OCI-LY7 (cell line): ENCODE data around the gene IGFALS.

Source experiments
- EZH2phosphoT487 ChIP-seq: fragments of 200-600 bp; sonication (generic); IDR thresholded peaks from 2 replicates; pipeline ENCODE4 v1.6.1; 2018; ENCODE audit warnings: low read depth, borderline replicate concordance, mild to moderate bottlenecking, mixed run types, antibody characterized with exemption, low read length, moderate library complexity, mixed read lengths
- TF ChIP-seq, protein P1 (sequence below): fragments of 200-600 bp; sonication (generic); conservative IDR thresholded peaks from 2 replicates; pipeline ENCODE4 v1.5.1; 2014; ENCODE audit warnings: mild to moderate bottlenecking, antibody characterized with exemption, low read length, moderate library complexity, mixed read lengths

DNA sequence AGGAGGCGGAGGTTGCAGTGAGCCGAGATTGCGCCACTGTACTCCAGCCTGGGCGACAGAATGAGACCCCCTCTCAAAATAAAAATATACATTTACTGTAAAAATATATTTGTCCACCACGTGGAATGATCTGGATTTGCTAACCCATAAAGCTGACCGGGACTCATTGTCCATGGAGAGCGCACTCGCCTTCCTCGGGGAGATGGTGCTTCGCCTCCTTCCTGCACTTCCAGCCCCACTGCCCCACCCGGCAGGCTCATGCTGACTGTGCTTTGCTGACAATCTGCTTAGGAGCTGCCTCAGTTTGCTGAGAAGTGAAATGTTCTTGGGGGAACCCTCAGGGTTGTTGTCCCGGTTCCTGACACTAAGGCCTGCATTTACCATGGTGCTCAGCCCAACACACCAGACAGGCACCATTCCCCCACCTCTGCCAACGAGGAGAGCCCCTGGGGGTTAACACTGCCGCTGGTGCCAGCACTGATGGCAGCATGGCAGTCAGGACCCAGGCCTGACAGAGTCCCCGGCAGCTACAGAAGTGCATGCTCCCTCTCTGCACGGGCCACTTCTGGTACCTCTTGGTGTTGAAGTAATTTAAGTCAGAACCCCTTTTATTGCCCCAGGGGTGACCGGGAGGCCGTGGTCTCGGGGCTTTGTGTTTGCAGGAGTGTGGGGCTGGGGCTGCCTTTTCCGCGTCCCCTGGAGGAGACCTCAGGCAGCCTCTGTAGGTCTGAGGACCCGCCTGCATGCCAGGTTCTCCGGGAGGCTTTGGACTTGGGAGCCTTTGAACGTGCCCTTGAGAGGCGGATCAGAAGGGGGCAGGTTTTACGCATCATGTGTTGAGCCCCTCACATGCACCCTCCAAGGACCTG lies 8.3 kb downstream of the IGFALS start:
- TF ChIP-seq, protein P1, sequence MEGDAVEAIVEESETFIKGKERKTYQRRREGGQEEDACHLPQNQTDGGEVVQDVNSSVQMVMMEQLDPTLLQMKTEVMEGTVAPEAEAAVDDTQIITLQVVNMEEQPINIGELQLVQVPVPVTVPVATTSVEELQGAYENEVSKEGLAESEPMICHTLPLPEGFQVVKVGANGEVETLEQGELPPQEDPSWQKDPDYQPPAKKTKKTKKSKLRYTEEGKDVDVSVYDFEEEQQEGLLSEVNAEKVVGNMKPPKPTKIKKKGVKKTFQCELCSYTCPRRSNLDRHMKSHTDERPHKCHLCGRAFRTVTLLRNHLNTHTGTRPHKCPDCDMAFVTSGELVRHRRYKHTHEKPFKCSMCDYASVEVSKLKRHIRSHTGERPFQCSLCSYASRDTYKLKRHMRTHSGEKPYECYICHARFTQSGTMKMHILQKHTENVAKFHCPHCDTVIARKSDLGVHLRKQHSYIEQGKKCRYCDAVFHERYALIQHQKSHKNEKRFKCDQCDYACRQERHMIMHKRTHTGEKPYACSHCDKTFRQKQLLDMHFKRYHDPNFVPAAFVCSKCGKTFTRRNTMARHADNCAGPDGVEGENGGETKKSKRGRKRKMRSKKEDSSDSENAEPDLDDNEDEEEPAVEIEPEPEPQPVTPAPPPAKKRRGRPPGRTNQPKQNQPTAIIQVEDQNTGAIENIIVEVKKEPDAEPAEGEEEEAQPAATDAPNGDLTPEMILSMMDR: no peak
- no peak for TF ChIP-seq EZH2phosphoT487
